ENCODE data around the gene TOE1.
"Not testable (repeated sequence)": the region's sequence is repeated elsewhere in the genome, so short reads cannot be mapped to it uniquely, and the experiment has no call there.

TOE1 gene

DNA sequence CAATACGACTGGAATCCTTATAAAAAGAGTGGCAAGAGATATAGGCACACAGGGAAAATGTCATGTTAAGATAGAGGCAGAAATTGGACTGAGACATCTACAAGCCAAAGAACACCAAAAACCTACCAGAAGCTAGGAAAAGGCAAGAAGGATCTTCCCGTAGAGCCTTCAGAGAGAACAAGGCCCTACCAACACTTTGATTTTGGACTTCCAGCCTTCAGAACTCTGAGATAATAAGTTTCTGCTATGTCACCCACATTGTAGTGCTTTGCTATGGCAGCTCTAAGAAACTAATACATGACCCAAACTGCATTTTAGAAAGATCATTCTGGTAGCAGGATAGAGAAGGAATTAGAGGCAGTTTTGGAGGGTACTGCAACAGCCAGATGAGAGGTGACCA, 24.3 kb downstream of the TOE1 start:
- ATAC-seq, result no peak
- no peak for DNase-seq (ENCODE audit: low spot score in 2 of 2)
- Mint-ChIP-seq H3K4me3 (no peak overlapping the region), H3K27ac (peak overlapping the region; percentile 50), H3K9me3 (no peaks in the 10 kb centered on the region), H3K4me1 (peaks cover 5% of the 10 kb centered on the region), H3K36me3 (no peaks in the 10 kb centered on the region)

DNA sequence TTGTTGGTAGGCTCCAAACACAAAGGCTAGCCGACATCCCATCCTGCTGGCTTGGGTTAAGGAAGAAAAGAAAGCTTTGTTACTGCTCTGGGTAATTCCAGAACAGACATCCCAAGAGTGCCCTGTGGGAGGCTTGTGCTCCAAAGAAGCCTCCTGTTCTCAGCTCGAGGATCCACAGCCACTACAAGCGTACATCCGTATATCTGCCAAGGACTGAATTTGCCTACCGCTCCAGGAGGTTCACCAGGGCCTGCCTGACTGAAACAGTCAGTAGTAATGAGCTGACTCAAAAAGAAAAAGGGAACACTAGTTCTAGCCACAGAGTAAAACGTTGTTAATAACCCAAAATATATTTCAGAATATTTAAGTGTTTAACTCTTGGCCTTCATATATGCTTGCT, 25.1 kb downstream of the TOE1 start:
- peaks cover 2% of the 10 kb centered on the region for H3K4me1 Mint-ChIP-seq
- H3K27ac Mint-ChIP-seq, result no peak overlapping the region
- no peaks in the 10 kb centered on the region for H3K9me3 Mint-ChIP-seq
- DNase-seq (ENCODE audit: low spot score in 2 of 2) (no peak), ATAC-seq (no peak)
- no peak overlapping the region for H3K4me3 Mint-ChIP-seq
- H3K36me3 Mint-ChIP-seq, result no peaks in the 10 kb centered on the region

DNA sequence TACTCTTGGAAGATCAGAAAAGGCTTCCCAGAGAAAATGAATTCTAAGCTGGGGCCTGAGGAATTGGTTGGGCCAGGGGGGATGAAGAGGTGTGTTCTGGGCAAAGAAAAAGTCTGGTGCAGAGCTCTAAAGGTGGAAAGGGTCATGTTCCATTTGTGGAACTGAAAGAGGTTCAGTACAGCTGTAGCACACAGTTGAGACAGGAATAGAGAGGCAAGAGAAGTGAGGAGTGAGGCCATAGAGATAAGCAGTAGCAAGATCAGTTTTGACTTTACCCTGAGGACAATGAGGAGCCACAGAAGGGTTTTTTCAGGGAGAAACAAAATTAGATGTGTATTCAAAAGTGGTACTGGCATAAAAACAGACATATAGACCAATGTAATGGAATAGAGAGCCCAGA, 30.6 kb downstream of the TOE1 start:
- H3K4me3 Mint-ChIP-seq, result no peak overlapping the region
- H3K36me3 Mint-ChIP-seq, result peaks cover 7% of the 10 kb centered on the region
- DNase-seq (ENCODE audit: low spot score in 2 of 2) (no peak), ATAC-seq (no peak)
- H3K27ac Mint-ChIP-seq, result no peak overlapping the region
- peaks cover 9% of the 10 kb centered on the region for H3K4me1 Mint-ChIP-seq
- H3K9me3 Mint-ChIP-seq, result no peaks in the 10 kb centered on the region

DNA sequence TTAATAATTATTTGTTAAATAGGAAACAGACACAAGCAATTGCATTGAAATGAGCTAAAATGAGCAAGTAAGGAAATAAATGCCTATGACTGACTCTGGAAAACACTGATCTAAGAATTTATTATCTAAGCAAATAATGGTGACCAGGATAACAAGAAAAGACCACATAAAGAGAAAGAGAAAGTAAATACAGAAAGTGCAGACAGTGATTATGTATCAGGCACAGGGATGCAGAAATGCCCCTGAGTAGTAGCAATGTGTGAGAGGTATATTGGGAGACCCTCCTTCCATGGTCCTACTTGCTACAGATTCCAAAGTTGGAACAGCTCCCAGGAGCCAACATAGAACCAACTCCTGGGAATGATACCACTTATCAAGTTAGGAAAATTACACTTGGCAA, 33.6 kb downstream of the TOE1 start:
- ATAC-seq (no peak), DNase-seq (ENCODE audit: low spot score in 2 of 2) (no peak)
- H3K36me3 Mint-ChIP-seq, result peaks cover 7% of the 10 kb centered on the region
- no peak overlapping the region for H3K4me3 Mint-ChIP-seq
- no peaks in the 10 kb centered on the region for H3K9me3 Mint-ChIP-seq
- no peak overlapping the region for H3K27ac Mint-ChIP-seq
- peaks cover 9% of the 10 kb centered on the region for H3K4me1 Mint-ChIP-seq

DNA sequence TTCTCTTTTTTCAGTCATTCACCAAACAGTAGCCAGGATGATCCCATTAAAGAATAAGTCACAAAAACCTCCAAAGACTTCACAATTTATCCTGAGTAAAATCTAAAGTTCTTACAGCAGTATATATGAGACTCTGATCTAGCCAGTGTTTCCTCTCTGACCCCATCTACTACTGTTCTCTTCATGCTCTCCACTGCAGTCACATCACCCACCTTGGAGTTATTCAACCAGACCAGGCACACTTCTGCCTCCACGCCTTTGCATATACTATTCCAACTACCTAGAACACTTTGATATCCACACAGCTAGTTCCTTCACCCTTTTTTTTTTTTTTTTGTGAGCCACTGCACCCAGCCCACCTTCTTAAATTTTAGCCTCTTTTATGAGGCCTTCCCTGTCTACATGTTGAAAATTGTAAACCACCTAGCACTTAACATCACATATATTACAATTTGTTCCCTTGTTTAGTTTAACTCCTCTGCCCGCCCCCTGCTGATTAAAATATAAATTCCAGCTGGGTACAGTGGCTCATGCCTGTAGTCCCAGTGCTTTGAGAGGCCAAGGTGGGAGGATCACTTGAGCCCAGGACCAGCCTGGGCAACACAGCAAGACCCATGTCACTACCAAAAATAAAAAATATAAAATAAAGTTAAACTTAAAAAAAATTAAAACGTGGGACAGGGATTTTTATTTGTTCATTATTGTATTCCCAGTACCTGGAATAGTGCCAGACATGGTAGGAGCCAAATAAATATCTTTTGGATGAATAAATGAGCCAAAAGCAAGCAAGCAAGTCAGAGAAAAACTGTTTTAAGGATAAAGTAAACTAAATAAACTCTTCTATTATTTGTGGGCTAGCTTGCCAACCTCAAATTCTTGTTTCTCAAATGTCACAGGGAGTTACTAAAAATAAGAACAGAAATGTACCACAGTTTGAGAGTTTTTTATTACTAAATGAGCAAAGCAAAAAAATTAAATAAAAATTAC, 35.4 kb downstream of the TOE1 start:
- Mint-ChIP-seq H3K27ac (no peak overlapping the region), H3K4me1 (peaks cover 9% of the 10 kb centered on the region), H3K36me3 (peaks cover 7% of the 10 kb centered on the region), H3K9me3 (no peaks in the 10 kb centered on the region), H3K4me3 (no peak overlapping the region)
- DNase-seq (ENCODE audit: low spot score in 2 of 2), result no peak
- peak; percentile 45 for ATAC-seq

DNA sequence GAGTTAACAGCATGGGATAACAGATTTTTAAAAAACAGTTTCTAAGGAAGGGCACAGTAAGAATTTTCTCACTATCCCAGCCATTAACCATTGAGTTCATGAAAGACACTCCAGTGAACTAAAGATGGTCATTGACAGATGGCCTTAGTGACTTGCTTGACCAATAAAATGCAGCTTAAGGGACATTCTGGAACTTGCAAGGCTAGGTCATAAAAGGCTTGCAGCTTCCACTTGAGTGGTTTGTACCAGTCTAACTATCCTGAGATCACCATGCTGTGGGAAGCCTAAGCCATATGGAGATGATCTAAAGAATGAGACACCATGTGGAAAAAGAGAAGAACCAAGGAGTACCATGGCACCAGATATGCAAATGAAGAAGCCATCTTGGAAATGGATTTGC, 38.2 kb downstream of the TOE1 start:
- Mint-ChIP-seq H3K27ac (no peak overlapping the region), H3K9me3 (no peaks in the 10 kb centered on the region), H3K4me1 (peaks cover 9% of the 10 kb centered on the region), H3K36me3 (no peaks in the 10 kb centered on the region), H3K4me3 (no peak overlapping the region)
- no peak for ATAC-seq
- no peak for DNase-seq (ENCODE audit: low spot score in 2 of 2)

DNA sequence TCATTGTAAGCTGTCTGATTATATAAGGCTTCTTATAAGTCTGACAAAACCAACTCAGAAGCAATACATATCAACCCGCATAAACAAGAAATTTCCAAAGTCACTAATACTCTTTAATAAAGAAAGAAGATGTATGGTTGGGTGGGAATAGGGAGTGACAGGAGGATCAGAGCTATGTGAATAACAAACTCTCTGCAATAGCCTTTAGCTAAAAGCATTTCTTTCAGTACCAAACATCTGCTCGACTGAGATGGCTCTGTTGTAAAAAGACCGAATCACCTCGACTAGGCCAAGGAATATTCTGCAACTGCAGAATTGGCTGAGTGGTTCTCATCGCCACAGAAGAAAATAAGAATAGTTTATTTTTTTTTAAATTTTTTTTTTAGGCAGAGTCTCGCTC, 39.6 kb downstream of the TOE1 start:
- DNase-seq (ENCODE audit: low spot score in 2 of 2) (no peak), ATAC-seq (no peak)
- Mint-ChIP-seq H3K36me3 (no peaks in the 10 kb centered on the region), H3K4me3 (no peak overlapping the region), H3K27ac (no peak overlapping the region), H3K9me3 (no peaks in the 10 kb centered on the region), H3K4me1 (peaks cover 9% of the 10 kb centered on the region)

DNA sequence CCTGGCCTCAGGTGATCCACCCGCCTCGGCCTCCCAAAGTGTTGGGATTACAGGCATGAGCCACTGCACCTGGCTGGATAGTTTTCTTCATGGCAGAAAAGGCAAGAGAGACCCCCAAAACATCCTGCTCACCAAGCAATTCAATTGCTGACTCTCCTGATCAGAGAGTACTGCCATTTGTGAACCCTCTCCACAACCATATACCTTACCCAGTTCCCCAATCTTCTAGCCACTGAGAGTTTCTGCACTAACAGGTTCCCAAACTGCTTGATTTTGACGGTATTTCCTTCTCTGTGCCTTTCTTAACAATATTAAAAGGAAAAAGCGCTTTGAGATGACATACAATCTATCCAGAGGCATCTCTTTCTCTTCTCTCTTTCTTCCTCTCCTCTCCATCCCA, 40.2 kb downstream of the TOE1 start:
- Mint-ChIP-seq H3K36me3 (no peaks in the 10 kb centered on the region), H3K27ac (peak overlapping the region; percentile 12), H3K4me1 (peaks cover 4% of the 10 kb centered on the region), H3K9me3 (no peaks in the 10 kb centered on the region), H3K4me3 (no peak overlapping the region)
- ATAC-seq (no peak), DNase-seq (ENCODE audit: low spot score in 2 of 2) (no peak)

DNA sequence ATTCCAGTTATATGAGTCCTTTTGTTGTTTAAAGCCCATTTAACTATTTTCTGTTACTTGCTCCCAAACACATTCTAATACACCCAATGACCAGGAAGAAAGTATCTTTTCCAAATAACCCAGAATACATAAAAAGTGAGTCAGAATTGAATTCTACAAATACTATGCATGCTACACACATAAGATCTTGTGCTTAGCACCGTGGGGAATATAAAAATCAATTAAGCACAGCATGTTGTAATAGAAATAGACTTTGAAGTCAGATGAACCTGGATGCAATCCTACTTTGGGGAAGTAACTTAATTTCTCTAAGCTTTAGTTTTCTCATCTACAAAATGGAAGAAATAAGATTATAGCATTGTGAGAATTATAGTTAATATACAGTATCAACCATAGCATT, 40.8 kb downstream of the TOE1 start:
- Mint-ChIP-seq H3K36me3 (no peaks in the 10 kb centered on the region), H3K4me1 (no peaks in the 10 kb centered on the region), H3K9me3 (no peaks in the 10 kb centered on the region), H3K4me3 (no peak overlapping the region), H3K27ac (peak overlapping the region; percentile 12)
- ATAC-seq (no peak), DNase-seq (ENCODE audit: low spot score in 2 of 2) (no peak)

DNA sequence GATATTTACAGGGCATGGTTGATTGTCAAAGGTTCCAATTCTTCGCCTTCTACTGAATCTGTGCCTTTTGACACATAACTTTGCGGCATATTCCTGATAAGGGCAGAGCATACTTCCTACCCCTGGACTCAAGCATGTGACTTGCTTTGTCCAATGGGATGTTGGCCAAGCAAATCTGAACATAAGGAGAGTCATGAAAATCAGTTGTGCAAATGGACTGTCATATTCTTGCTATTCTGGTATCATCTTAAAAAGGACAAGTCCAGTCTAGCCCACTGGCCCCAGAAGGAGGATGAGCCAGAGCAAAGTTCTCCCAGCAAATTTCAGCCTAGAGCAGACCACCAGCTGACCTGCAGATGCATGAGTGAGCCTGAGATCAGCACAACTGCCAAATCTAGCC, 41.3 kb downstream of the TOE1 start:
- no peaks in the 10 kb centered on the region for H3K4me1 Mint-ChIP-seq
- DNase-seq (ENCODE audit: low spot score in 2 of 2) (no peak), ATAC-seq (no peak)
- no peak overlapping the region for H3K27ac Mint-ChIP-seq
- no peaks in the 10 kb centered on the region for H3K9me3 Mint-ChIP-seq
- peaks cover 4% of the 10 kb centered on the region for H3K36me3 Mint-ChIP-seq
- H3K4me3 Mint-ChIP-seq, result no peak overlapping the region

DNA sequence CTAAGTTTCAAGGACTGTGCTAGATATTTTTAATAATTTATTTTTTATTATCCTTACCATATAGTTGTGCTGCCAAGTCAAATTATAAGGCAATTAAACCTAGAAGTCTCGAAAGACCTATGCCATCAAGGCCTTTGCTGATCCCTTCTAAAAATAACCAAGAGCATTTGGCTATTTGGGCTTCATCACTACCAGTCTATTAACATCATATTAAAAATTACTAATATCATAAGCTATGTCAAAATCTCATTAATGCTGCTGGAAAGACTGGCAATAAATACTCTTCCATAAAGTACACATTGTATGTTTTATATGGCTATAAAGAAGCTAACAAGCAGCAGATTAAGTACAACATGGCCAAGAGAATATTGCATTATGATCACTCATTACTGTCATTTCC, 43.2 kb downstream of the TOE1 start:
- no peak for ATAC-seq
- no peak for DNase-seq (ENCODE audit: low spot score in 2 of 2)
- no peak overlapping the region for H3K4me3 Mint-ChIP-seq
- peaks cover 6% of the 10 kb centered on the region for H3K36me3 Mint-ChIP-seq
- H3K27ac Mint-ChIP-seq, result no peak overlapping the region
- H3K9me3 Mint-ChIP-seq, result no peaks in the 10 kb centered on the region
- no peaks in the 10 kb centered on the region for H3K4me1 Mint-ChIP-seq

DNA sequence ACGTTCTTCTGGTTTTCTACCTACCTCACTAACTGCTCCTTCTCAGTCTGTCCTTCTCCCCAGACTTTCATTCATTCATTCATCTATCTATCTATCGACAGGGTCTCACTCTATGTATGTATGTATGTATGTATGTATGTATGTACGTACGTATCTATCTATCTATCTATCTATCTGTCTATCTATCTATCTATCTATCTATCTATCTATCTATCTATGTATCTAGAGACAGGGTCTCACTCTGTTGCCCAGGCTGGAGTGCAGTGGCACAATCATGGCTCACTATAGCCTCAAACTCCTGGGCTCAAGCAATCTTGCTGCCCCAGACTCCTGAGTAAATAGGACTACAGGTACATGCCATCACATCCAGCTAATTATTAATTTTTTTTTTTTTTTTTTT, 44.2 kb downstream of the TOE1 start:
- DNase-seq (ENCODE audit: low spot score in 2 of 2); H3K36me3 Mint-ChIP-seq; ATAC-seq; H3K27ac Mint-ChIP-seq; H3K9me3 Mint-ChIP-seq; H3K4me3 Mint-ChIP-seq; H3K4me1 Mint-ChIP-seq: not testable (repeated sequence)

DNA sequence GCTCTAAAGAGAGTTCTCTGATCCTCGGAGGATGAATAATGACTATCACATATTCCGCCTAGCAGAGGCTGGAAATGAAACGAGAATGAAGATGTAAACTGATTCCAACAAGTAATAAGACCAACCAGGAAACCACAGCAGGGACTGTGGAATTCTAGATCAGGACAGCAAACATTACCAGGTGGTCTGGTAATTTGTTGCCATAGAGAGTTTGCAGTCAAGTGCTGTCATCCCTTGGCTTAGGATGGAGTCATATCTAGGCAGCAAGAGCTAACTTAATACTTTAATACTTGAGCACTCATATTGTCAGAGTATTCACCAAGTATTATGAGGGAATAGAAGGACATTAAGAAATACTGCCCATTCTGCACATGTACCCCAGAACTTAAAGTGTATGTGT, 45.3 kb downstream of the TOE1 start:
- no peak overlapping the region for H3K4me3 Mint-ChIP-seq
- H3K9me3 Mint-ChIP-seq, result no peaks in the 10 kb centered on the region
- ATAC-seq (no peak), DNase-seq (ENCODE audit: low spot score in 2 of 2) (no peak)
- no peaks in the 10 kb centered on the region for H3K4me1 Mint-ChIP-seq
- no peak overlapping the region for H3K27ac Mint-ChIP-seq
- H3K36me3 Mint-ChIP-seq, result peaks cover 6% of the 10 kb centered on the region

DNA sequence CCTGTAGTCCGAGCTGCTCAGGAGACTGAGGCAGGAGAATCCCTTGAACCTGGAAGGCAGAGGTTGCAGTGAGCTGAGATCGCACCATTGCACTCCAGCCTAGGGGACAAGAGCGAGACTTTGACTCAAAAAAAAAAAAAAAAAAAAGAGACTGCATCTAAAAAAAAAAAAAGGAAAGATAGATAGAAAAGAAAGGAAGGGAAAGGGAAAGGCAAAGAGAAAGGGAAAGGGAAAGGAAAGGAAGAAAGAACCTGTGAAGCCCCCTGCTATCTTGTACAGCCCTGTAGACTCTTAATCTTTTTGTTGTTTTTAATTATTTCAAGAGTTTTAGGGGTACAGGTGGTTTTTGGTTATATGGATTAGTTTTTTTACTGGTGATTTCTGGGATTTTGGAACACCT, 46.2 kb downstream of the TOE1 start:
- DNase-seq (ENCODE audit: low spot score in 2 of 2), result no peak
- Mint-ChIP-seq H3K4me3 (no peak overlapping the region), H3K27ac (no peak overlapping the region), H3K9me3 (no peaks in the 10 kb centered on the region), H3K36me3 (peaks cover 6% of the 10 kb centered on the region), H3K4me1 (no peaks in the 10 kb centered on the region)
- ATAC-seq, result no peak

Measured in stimulated activated effector memory CD8-positive, alpha-beta T cell treated with anti-CD3 and anti-CD28 coated beads, Interleukin-12 subunit alpha, Interleukin-12 subunit beta, amount 100 ng/mL, for 72 hours (primary cell).